Esophagus squamous epithelium (tissue), 5 donors: ENCODE results near the gene FAM47E. TPM values are rescaled to one million over a fixed set of nuclear protein-coding genes. Genes with fewer than 3 reads are reported as not detected.
A peak's percentile ranks its signal among the peaks of the same experiment; 100 is the strongest.

Experiments used
- DNase-seq: peaks from one replicate; lab custom pipeline; 2025; lab: John Stamatoyannopoulos, UW
- H3K27ac ChIP-seq, 4 donors: fragments of 200-600 bp; sonication (generic); one replicate each; pipeline ENCODE4 v1.5.1; 2016 to 2019; ENCODE audit warnings: mild to moderate bottlenecking in 1 of 4
- H3K27me3 ChIP-seq, 4 donors: fragments of 200-600 bp; sonication (generic); 1 replicate in 3 of 4; 2 replicates in 1 of 4; pipeline versions ENCODE4 v1.5.1 to v1.6.0; 2017 to 2021; ENCODE audit warnings: antibody characterized with exemption in 1 of 4
- H3K36me3 ChIP-seq, 3 donors: fragments of 200-600 bp; sonication (generic); one replicate each; pipeline ENCODE4 v1.5.1; 2016 to 2019
- H3K4me1 ChIP-seq, 3 donors: fragments of 200-600 bp; sonication (generic); one replicate each; pipeline ENCODE4 v1.5.1; 2017 to 2019
- H3K4me3 ChIP-seq, 4 donors: fragments of 200-600 bp; sonication (generic); 1 replicate in 3 of 4; 2 replicates in 1 of 4; pipeline ENCODE4 v1.5.1; 2016 to 2019; ENCODE audit warnings: mild to moderate bottlenecking in 2 of 4, moderate library complexity in 1 of 4
- H3K9me3 ChIP-seq, 3 donors: fragments of 200-600 bp; sonication (generic); one replicate each; pipeline ENCODE4 v1.5.1; 2016 to 2019
- CTCF ChIP-seq, 6 experiments: fragments of 450-650 bp in 4 of 6; fragments of 200-600 bp in 2 of 6; sonication (generic) in 2 of 6; IDR thresholded peaks; one replicate each; pipeline ENCODE4 v1.5.1; 2016 to 2019; ENCODE audit warnings: antibody characterized with exemption in 6 of 6, mild to moderate bottlenecking in 4 of 6, moderate library complexity in 4 of 6
- POLR2A ChIP-seq, 4 donors: fragments of 450-650 bp; IDR thresholded peaks; one replicate each; pipeline ENCODE4 v1.6.1; 2017; ENCODE audit warnings: antibody characterized with exemption in 4 of 4, mild to moderate bottlenecking in 4 of 4, moderate library complexity in 3 of 4
- WGBS, 2 donors: methylation state at CpG; one replicate each; pipeline ENCODE4 v1.1.5; 2018; 5-methylcytosine and 5-hydroxymethylcytosine counted together
- intact Hi-C: fragments of 100-400 bp; cut with DNase I; formaldehyde crosslinking; loops from one replicate; pipeline ENCODE4 v1.15.0; 2022
- total RNA-seq, 4 donors: library from RNA; depleted of rRNA; stranded (reverse); fragments of >200 nt; gene quantifications; one replicate each; pipeline ENCODE4 v1.1.0, GENCODE V29; 2016
- donor health status: DM: yes; HTN: yes; CAD: no.

Gene FAM47E
- total RNA-seq, 4 donors from 2014 or later: 0.44 to 0.76 TPM; not detected in 2

GRCh38 chr4:76302826-76303438, 51.4 kb downstream of the FAM47E start:
- intact Hi-C loops: loop anchor here (10.0 kb wide), 1 partner anchor 118 kb away; no protein-coding TSS in a partner anchor
- Histone ChIP-seq H3K4me3 (no peak overlapping the region), H3K9me3 (peaks cover 0 to 4% (median 0%) of the 10 kb centered on the region in 3 donors), H3K36me3 (no peaks in the 10 kb centered on the region), H3K27me3 (no peaks in the 10 kb centered on the region), H3K27ac (no peak overlapping the region), H3K4me1 (peaks cover 0 to 43% (median 17%) of the 10 kb centered on the region in 3 donors)
- no peak for DNase-seq
- 77 to 79% methylated on average over 3 of the region's 3 CpGs for WGBS, 2 donors
- TF ChIP-seq CTCF (IDR thresholded peaks at IDR 0.05): no peak

GRCh38 chr4:76305033-76305687, 53.6 kb downstream of the FAM47E start:
- no peaks in the 10 kb centered on the region for H3K9me3 ChIP-seq
- no peak for DNase-seq
- peaks cover 0 to 48% (median 19%) of the 10 kb centered on the region in 3 donors for H3K4me1 ChIP-seq
- 80 to 85% methylated on average over 6 to 7 of the region's 7 CpGs for WGBS, 2 donors
- peak overlapping the region in 3 of 4 donors; percentile 79 to 93 (median 88) for H3K27ac ChIP-seq
- no peaks in the 10 kb centered on the region for H3K27me3 ChIP-seq
- TF ChIP-seq CTCF (IDR thresholded peaks at IDR 0.05) (no peak), POLR2A (IDR thresholded peaks at IDR 0.05) (no peak)
- intact Hi-C loops: loop anchor here (10.0 kb wide), 1 partner anchor 120 kb away; no protein-coding TSS in a partner anchor
- H3K4me3 ChIP-seq: peak overlapping the region in 3 of 4 donors; percentile 80 to 96 (median 84)
- peaks cover 0 to 11% (median 0%) of the 10 kb centered on the region in 3 donors for H3K36me3 ChIP-seq

GRCh38 chr4:76305971-76306881, 54.7 kb downstream of the FAM47E start, which contains the start of gene STBD1:
Gene STBD1, plus strand, starts transcription at chr4:76306733. Its CDS starts 37 bp downstream, at chr4:76306770.
- Histone ChIP-seq H3K27me3 (no peaks in the 10 kb centered on the region), H3K36me3 (peaks cover 0 to 19% (median 0%) of the 10 kb centered on the region in 3 donors), H3K27ac (peak within 1 kb of the TSS; percentile 79 to 93 (median 84)), H3K4me3 (peak within 1 kb of the TSS; percentile 80 to 96 (median 84)), H3K9me3 (no peaks in the 10 kb centered on the region), H3K4me1 (peaks cover 0 to 44% (median 18%) of the 10 kb centered on the region in 3 donors)
- intact Hi-C loops: loop anchor here (10.0 kb wide), 1 partner anchor 121 kb away; no protein-coding TSS in a partner anchor
- DNase-seq: no peak
- WGBS, 2 donors: 3 to 8% methylated on average over 5 of the region's 85 CpGs
- TF ChIP-seq CTCF (IDR thresholded peaks at IDR 0.05) (no peak), POLR2A (IDR thresholded peaks at IDR 0.05) (peak in 2 of 4 donors; percentile 15 to 33)

- intact Hi-C loops: loop anchor here (10.0 kb wide), 1 partner anchor 122 kb away; no protein-coding TSS in a partner anchor
- TF ChIP-seq CTCF (IDR thresholded peaks at IDR 0.05): peak in 5 of 6 experiments; percentile 8 to 30 (median 13)
- no peak for TF ChIP-seq POLR2A (IDR thresholded peaks at IDR 0.05)
- peak overlapping the region; percentile 80 to 96 (median 84) for H3K4me3 ChIP-seq
- peaks cover 0 to 37% (median 12%) of the 10 kb centered on the region in 3 donors for H3K4me1 ChIP-seq
- WGBS, 2 donors: 0 to 9% methylated on average over 8 to 15 of the region's 37 CpGs
- H3K27ac ChIP-seq: peak overlapping the region; percentile 79 to 93 (median 84)
- no peaks in the 10 kb centered on the region for H3K27me3 ChIP-seq
- no peaks in the 10 kb centered on the region for H3K9me3 ChIP-seq
- DNase-seq: no peak
- H3K36me3 ChIP-seq: peaks cover 0 to 19% (median 0%) of the 10 kb centered on the region in 3 donors
These were observed 55.5 kb downstream of the FAM47E start for GRCh38 chr4:76306882-76307659.
